ENCODE data around the gene BABAM2.

DNA sequence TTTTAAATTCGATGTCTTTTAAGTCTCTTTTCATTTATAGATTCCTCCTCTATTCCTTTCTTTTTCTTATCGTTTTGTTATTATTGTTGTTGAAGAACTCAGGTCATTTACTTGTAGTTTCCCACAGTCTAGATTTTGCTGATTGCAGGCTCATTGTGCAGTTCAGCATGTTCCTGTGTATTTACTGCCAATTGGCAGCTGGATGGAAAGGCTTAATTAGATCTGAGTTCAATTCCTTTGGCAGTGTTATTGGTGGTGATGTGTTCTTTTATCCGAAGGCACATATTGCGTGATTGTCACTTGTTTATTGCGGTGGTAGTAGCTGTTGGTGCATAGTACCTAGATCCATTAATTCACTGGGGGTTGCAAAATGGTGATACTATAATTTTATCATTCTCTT, 180.7 kb downstream of the BABAM2 start:
- TF ChIP-seq, protein P1, sequence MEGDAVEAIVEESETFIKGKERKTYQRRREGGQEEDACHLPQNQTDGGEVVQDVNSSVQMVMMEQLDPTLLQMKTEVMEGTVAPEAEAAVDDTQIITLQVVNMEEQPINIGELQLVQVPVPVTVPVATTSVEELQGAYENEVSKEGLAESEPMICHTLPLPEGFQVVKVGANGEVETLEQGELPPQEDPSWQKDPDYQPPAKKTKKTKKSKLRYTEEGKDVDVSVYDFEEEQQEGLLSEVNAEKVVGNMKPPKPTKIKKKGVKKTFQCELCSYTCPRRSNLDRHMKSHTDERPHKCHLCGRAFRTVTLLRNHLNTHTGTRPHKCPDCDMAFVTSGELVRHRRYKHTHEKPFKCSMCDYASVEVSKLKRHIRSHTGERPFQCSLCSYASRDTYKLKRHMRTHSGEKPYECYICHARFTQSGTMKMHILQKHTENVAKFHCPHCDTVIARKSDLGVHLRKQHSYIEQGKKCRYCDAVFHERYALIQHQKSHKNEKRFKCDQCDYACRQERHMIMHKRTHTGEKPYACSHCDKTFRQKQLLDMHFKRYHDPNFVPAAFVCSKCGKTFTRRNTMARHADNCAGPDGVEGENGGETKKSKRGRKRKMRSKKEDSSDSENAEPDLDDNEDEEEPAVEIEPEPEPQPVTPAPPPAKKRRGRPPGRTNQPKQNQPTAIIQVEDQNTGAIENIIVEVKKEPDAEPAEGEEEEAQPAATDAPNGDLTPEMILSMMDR (IDR thresholded peaks at IDR 0.05 in 4 of 5, conservative IDR thresholded peaks at IDR 0.05 in 1 of 5), result no peak
- no peak for TF ChIP-seq POLR2A (IDR thresholded peaks at IDR 0.05)

Measured in gastrocnemius medialis (tissue), 4 donors.